BE2C (cell line): Measurements from ENCODE around the gene ATP13A3.

ENCODE experiments used
- DNase-seq: peaks from one replicate; pipeline ENCODE4 v3.0.0-alpha.2; 2020
- H3K27me3 ChIP-seq: fragments of 250-450 bp; sonication (Bioruptor Pico); 2 replicates; pipeline ENCODE4 v1.5.1; 2020; ENCODE audit warnings: mild to moderate bottlenecking
- H3K36me3 ChIP-seq: fragments of 250-450 bp; sonication (Bioruptor Pico); 2 replicates; pipeline ENCODE4 v1.5.1; 2020; ENCODE audit warnings: mild to moderate bottlenecking
- H3K4me1 ChIP-seq: fragments of 250-450 bp; sonication (Bioruptor Pico); 2 replicates; pipeline ENCODE4 v1.5.1; 2020
- H3K4me3 ChIP-seq: 2 replicates; pipeline ENCODE4 v1.5.1; 2011; ENCODE audit warnings: low read depth, low read length
- H3K9me3 ChIP-seq: fragments of 250-450 bp; sonication (Bioruptor Pico); 2 replicates; pipeline ENCODE4 v1.5.1; 2020
- TF ChIP-seq, protein P1 (sequence below): IDR thresholded peaks from 2 replicates; pipeline ENCODE4 v1.5.1; 2012; ENCODE audit warnings: mild to moderate bottlenecking, low read depth, low read length

Gene ATP13A3

DNA sequence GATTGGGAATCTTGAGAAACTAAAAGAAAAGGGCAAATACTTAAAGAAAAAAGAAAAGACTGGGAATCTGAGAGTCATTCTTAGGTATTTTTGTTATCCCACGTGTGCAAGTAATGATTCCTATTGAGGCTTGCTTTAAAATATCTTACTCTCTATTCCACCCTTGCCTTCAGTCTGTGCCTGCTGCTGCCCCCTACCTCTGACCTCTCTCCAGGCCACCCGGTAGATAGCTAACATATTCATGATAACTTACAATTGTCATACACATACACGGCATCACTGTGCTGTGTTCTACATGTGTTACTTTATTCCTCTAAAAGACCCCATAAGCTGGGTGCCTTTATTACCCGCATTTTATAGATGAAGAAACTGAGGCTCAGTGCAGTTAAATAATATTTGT lies 27.8 kb upstream of the ATP13A3 start:
- H3K4me1 ChIP-seq = no peaks in the 10 kb centered on the region
- no peaks in the 10 kb centered on the region for H3K9me3 ChIP-seq
- no peaks in the 10 kb centered on the region for H3K27me3 ChIP-seq
- TF ChIP-seq, protein P1, sequence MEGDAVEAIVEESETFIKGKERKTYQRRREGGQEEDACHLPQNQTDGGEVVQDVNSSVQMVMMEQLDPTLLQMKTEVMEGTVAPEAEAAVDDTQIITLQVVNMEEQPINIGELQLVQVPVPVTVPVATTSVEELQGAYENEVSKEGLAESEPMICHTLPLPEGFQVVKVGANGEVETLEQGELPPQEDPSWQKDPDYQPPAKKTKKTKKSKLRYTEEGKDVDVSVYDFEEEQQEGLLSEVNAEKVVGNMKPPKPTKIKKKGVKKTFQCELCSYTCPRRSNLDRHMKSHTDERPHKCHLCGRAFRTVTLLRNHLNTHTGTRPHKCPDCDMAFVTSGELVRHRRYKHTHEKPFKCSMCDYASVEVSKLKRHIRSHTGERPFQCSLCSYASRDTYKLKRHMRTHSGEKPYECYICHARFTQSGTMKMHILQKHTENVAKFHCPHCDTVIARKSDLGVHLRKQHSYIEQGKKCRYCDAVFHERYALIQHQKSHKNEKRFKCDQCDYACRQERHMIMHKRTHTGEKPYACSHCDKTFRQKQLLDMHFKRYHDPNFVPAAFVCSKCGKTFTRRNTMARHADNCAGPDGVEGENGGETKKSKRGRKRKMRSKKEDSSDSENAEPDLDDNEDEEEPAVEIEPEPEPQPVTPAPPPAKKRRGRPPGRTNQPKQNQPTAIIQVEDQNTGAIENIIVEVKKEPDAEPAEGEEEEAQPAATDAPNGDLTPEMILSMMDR = peak; percentile 22
- no peak for DNase-seq
- no peaks in the 10 kb centered on the region for H3K36me3 ChIP-seq
- no peak overlapping the region for H3K4me3 ChIP-seq

DNA sequence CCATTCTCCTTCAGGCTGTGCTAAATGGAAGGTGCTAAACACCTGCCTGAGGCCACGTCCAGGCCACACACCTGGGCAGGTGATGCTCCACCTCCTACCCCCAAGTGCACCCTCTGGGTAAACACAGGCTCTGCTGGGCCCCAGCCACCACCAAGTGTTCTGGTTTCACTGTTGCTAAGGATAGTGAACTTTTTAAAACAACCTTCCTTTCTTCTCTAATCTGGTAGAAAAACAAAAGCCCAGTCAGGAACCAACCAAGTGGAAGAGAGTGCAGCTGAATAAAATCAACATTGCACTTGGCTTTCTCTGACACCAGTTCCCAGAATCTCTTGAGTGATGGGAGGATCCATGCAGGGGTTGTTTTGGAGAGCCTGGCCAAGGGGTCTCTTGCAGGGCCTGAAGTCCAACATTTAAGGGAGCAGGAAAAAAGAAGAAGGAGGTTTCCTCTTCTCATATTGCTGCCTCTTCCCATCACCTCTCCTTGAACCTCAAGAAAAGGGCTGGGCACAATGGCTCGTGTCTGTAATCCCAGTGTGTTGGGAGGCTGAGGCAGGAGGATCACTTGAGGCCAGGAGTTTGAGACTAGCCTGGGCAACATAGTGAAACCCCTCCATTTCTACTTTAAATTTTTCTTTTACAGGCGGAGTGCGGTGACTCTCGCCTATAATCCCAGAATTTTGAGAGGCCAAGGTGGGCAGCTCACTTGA lies 26.2 kb upstream of the ATP13A3 start:
- TF ChIP-seq, protein P1 = no peak
- no peaks in the 10 kb centered on the region for H3K9me3 ChIP-seq
- no peak for DNase-seq
- no peak overlapping the region for H3K4me3 ChIP-seq
- no peaks in the 10 kb centered on the region for H3K27me3 ChIP-seq
- H3K36me3 ChIP-seq = no peaks in the 10 kb centered on the region
- H3K4me1 ChIP-seq = no peaks in the 10 kb centered on the region

DNA sequence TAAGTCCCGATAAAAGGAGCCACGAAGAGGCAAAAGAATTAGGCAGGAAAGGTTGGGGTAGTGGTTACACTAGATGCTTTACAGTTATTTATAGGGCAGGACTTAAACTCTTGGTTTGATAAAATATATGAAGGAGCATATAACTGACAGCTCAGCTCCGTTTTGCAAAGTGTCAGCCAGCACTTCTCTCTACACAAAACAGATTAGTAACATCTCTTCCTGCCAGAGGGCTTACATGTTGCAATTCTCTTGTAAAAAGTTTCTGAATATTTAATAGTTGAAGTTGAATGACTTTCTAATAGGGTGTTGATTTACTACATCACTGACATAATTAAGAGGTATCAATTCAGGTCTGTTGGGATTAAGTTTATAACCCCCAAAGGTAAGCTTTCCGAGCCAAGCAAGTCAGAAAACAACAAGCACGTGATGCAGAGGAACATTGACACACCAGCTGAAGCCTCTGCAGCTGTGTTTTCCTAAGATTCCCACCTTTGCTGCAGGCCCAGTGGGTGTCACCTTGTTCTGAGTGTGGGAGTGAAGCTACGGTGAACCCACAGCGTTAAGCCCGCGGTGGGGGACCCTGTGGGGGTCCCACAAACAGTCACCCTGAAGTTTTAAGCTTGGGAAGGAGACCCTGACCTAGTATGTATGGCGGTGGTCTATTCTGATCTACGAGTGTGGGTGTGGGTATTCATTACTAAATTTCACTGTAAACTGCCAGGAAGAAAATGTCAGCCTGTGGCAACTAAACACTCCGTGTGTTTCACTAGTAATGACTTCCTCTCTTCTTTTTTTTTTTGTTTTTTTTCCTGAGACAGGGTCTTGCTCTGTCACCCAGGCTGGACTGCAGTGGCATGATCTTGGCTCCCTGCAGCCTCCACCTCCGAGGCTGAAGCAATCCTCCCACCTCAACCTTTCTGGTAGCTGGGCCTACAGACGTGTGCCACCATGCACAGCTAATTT lies 22.0 kb upstream of the ATP13A3 start:
- no peaks in the 10 kb centered on the region for H3K36me3 ChIP-seq
- DNase-seq = no peak
- H3K4me3 ChIP-seq = no peak overlapping the region
- no peaks in the 10 kb centered on the region for H3K27me3 ChIP-seq
- no peaks in the 10 kb centered on the region for H3K4me1 ChIP-seq
- TF ChIP-seq, protein P1 = no peak
- no peaks in the 10 kb centered on the region for H3K9me3 ChIP-seq

DNA sequence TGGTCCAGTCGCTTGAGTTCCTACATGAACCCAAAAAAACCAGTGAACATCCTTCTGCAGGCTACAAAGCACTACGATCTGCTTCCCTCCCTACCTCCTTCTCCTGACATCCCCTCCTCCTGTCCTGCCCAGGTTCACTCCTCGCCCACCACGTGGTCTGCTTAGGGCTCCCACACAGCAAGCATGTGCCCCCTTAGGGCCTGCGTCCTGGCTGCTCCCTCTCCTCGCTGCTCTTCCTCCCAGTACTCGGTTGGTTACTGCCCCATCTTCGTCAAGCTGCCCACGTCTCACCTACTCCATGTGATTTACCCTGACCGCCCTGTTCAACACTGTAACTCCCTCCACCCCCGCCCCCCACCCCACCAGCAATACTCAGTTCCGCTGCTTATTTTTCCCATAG lies 20.8 kb upstream of the ATP13A3 start:
- no peaks in the 10 kb centered on the region for H3K9me3 ChIP-seq
- TF ChIP-seq, protein P1 = no peak
- H3K36me3 ChIP-seq = no peaks in the 10 kb centered on the region
- no peaks in the 10 kb centered on the region for H3K4me1 ChIP-seq
- H3K4me3 ChIP-seq = no peak overlapping the region
- DNase-seq = no peak
- H3K27me3 ChIP-seq = no peaks in the 10 kb centered on the region

DNA sequence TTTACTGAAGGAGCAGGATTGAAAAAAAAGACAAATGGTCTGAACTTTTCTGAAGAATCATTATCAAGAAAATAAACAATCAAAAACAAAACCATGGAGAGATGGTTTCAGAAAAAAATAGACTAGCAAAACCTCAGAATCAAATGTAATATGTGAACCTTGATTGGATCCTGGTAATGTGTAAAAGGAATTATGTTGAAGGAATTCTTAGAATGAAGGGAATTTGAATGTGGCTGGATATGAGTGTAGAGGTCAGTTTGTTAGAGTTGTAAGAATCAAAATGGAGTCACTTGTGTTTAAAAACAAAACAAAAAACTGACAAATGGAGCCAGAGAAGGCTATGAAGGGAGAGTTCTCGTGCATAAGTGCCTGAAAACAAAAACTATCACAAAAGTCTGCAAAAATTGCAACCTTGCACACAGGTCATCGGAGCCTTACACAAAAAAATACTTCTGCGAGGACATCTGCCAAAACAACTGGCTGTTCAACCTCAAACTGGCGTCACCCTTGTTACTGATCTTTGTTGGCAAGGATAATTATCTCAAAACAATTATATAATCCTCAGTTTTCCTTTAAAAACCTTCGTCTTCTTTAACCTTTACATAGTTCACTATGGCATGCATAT lies 19.1 kb upstream of the ATP13A3 start:
- Histone ChIP-seq H3K4me1 (no peaks in the 10 kb centered on the region), H3K27me3 (no peaks in the 10 kb centered on the region), H3K9me3 (no peaks in the 10 kb centered on the region), H3K36me3 (no peaks in the 10 kb centered on the region), H3K4me3 (no peak overlapping the region)
- DNase-seq = no peak
- TF ChIP-seq, protein P1 = no peak
